ENCODE data around the gene C5orf63.

C5orf63 gene

GRCh38 chr5:127088251-127088650 lies 14.9 kb upstream of the C5orf63 start:
- in situ Hi-C loops (cut with HindIII; ENCODE audit: low sequenced_read_pairs) = no loop called here
- H3K4me3 ChIP-seq (ENCODE audit: low read depth, low read length) = no peak overlapping the region
- peak; percentile 27 for DNase-seq (ENCODE audit: low read depth)
- no peak for TF ChIP-seq CTCF (IDR thresholded peaks at IDR 0.05; ENCODE audit: low read depth, low read length, missing control alignments)

DNA sequence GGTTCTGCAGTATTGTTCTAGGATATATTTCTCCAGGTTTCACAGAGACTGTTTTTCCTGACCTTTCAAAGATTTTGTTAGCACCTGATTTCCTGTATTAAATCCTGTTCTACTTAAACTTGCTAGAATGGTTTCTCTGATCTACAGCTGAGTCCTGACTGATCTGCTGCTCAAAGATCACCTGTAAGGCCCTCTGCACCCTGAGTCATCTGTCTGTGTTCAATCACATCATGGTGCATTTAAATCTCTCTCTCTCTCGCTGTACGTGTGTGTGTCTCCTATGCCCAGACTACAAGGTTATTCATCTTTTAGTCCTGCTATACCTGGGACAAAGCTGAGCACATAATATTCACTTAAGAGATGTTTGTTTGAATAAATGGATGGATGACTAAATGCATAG lies 13.3 kb upstream of the C5orf63 start:
- TF ChIP-seq CTCF (IDR thresholded peaks at IDR 0.05; ENCODE audit: low read depth, low read length, missing control alignments) = no peak
- in situ Hi-C loops (cut with HindIII; ENCODE audit: low sequenced_read_pairs) = no loop called here
- DNase-seq (ENCODE audit: low read depth) = no peak
- no peak overlapping the region for H3K4me3 ChIP-seq (ENCODE audit: low read depth, low read length)

DNA sequence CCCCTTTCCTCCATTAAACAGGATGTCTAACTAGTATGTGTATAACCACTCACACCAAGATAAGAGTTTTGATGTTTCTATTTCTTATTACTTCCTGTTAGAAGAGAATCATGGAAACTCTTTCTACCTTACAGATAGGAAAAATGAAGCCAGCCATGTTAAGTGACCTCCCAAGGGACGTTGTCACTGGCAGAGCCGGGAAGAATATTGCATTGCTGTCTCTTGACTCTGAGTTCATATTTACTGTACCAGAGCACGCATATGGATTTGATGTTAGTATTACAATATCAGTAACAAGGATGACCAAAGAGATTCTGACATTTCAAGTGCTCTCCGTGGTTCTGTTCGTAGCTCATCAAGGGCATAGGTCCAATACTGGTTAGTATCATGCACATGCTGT lies 12.5 kb upstream of the C5orf63 start:
- DNase-seq (ENCODE audit: low read depth) = no peak
- no peak for TF ChIP-seq CTCF (IDR thresholded peaks at IDR 0.05; ENCODE audit: low read depth, low read length, missing control alignments)
- in situ Hi-C loops (cut with HindIII; ENCODE audit: low sequenced_read_pairs) = no loop called here
- no peak overlapping the region for H3K4me3 ChIP-seq (ENCODE audit: low read depth, low read length)

DNA sequence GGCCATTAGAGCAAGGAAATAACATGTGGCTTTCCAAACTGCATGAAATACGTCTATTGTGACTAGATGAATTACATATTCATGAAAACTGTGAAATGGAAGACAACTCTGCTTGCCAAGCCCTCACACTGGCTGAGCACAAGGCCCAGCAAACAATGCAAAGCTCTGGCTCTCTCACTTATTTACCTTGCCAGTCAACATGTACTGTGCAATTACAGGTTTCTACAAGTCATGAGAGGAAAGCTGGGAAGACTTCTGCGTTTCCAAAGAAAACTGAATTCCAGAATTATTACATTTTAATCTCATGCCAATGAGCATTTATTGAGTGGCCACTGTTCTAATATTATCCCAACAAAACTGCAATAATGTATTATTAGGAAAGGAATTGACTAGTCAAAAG lies 12.1 kb upstream of the C5orf63 start:
- no peak for TF ChIP-seq CTCF (IDR thresholded peaks at IDR 0.05; ENCODE audit: low read depth, low read length, missing control alignments)
- in situ Hi-C loops (cut with HindIII; ENCODE audit: low sequenced_read_pairs) = no loop called here
- no peak for DNase-seq (ENCODE audit: low read depth)
- no peak overlapping the region for H3K4me3 ChIP-seq (ENCODE audit: low read depth, low read length)

GRCh38 chr5:127084656-127085055 lies 11.4 kb upstream of the C5orf63 start:
- H3K4me3 ChIP-seq (ENCODE audit: low read depth, low read length) = no peak overlapping the region
- no peak for DNase-seq (ENCODE audit: low read depth)
- in situ Hi-C loops (cut with HindIII; ENCODE audit: low sequenced_read_pairs) = no loop called here
- TF ChIP-seq CTCF (IDR thresholded peaks at IDR 0.05; ENCODE audit: low read depth, low read length, missing control alignments) = no peak

DNA sequence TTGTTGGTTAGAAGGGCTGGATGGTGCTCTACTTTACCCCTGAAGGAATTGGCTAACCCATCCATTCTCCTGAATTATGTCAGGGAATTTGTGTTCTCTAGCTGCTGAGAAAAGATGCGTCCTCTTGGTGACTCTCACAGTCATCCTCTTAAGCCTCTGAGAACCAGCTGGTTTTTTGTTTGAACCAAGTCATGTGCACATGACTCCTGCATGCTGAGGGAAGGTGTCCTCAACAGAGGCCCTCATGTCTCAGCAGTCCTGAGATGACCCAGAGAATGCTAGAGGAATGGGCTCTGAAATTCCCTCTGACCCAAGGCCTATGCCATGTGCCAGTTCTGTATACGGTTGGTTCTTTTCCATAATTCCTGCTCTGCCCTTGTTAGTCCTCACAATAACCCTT lies 10.4 kb upstream of the C5orf63 start:
- TF ChIP-seq CTCF (IDR thresholded peaks at IDR 0.05; ENCODE audit: low read depth, low read length, missing control alignments) = no peak
- in situ Hi-C loops (cut with HindIII; ENCODE audit: low sequenced_read_pairs) = no loop called here
- H3K4me3 ChIP-seq (ENCODE audit: low read depth, low read length) = no peak overlapping the region
- no peak for DNase-seq (ENCODE audit: low read depth)

DNA sequence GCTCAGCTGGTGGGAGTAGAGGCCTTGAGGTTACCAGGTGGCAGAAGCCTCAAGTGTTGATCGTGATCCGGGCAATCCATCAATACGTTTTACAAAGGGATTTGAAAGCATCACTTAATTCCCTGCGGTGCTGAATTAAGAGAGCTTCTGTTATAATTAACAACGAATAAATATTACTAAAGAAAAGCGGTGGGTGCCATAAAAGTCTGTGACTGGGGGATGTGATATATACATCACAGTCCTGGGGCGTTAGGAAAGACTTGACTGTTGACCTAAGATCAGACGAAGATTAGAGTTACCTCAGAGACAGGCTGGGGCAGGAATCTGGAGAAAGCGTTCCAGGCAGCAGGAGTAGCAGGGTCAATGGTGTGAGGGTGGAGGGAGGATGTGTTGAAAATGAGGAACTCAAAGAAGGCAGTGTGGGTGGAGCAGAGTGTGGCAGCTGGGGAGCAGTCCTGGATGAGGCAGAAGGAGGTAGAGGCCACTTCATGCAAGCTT lies 6.7 kb upstream of the C5orf63 start:
- DNase-seq (ENCODE audit: low read depth) = no peak
- TF ChIP-seq CTCF (IDR thresholded peaks at IDR 0.05; ENCODE audit: low read depth, low read length, missing control alignments) = no peak
- no peak overlapping the region for H3K4me3 ChIP-seq (ENCODE audit: low read depth, low read length)
- in situ Hi-C loops (cut with HindIII; ENCODE audit: low sequenced_read_pairs) = no loop called here
